Skeletal muscle satellite cell (primary cell): ENCODE measurements around the gene SLC25A18.
A peak's percentile ranks its signal among the peaks of the same experiment; 100 is the strongest.

ENCODE experiments used
- H3K27me3 ChIP-seq: 2 replicates; pipeline ENCODE4 v1.7.0; 2013; ENCODE audit warnings: low read length; ENCODE audit not compliant: control insufficient read depth, insufficient read depth
- H3K36me3 ChIP-seq: 2 replicates; pipeline ENCODE4 v1.7.0; 2013; ENCODE audit warnings: mild to moderate bottlenecking, control low read depth, low read length; ENCODE audit not compliant: insufficient read depth
- H3K4me1 ChIP-seq: 2 replicates; pipeline ENCODE4 v1.7.0; 2013; ENCODE audit warnings: low read length; ENCODE audit not compliant: control insufficient read depth, insufficient read depth
- H3K4me2 ChIP-seq: 2 replicates; pipeline ENCODE4 v1.7.0; 2013; ENCODE audit warnings: mild to moderate bottlenecking, low read length
- H3K4me3 ChIP-seq: 2 replicates; pipeline ENCODE4 v1.7.0; 2013; ENCODE audit warnings: low read length
- H3K9ac ChIP-seq: 2 replicates; pipeline ENCODE4 v1.7.0; 2013; ENCODE audit warnings: mild to moderate bottlenecking, low read depth, low read length, moderate library complexity
- H3K9me3 ChIP-seq: replicated peaks from 2 replicates; pipeline ENCODE4 v1.7.0; 2013; ENCODE audit warnings: mild to moderate bottlenecking, control low read depth, low read length

Gene SLC25A18

GRCh38 chr22:17587629-17588028 is 24.3 kb downstream of the SLC25A18 start:
- H3K4me3 ChIP-seq: no peak overlapping the region
- no peak overlapping the region for H3K4me2 ChIP-seq
- no peaks in the 10 kb centered on the region for H3K9me3 ChIP-seq
- no peaks in the 10 kb centered on the region for H3K27me3 ChIP-seq
- H3K9ac ChIP-seq: no peak overlapping the region
- peaks cover 32% of the 10 kb centered on the region for H3K36me3 ChIP-seq
- H3K4me1 ChIP-seq: no peaks in the 10 kb centered on the region

- H3K36me3 ChIP-seq: peaks cover 39% of the 10 kb centered on the region
- H3K9me3 ChIP-seq: no peaks in the 10 kb centered on the region
- H3K4me1 ChIP-seq: no peaks in the 10 kb centered on the region
- H3K4me3 ChIP-seq: no peak overlapping the region
- H3K4me2 ChIP-seq: no peak overlapping the region
- H3K27me3 ChIP-seq: no peaks in the 10 kb centered on the region
- H3K9ac ChIP-seq: no peak overlapping the region
Measured at GRCh38 chr22:17588606-17589005, 25.3 kb downstream of the SLC25A18 start.

DNA sequence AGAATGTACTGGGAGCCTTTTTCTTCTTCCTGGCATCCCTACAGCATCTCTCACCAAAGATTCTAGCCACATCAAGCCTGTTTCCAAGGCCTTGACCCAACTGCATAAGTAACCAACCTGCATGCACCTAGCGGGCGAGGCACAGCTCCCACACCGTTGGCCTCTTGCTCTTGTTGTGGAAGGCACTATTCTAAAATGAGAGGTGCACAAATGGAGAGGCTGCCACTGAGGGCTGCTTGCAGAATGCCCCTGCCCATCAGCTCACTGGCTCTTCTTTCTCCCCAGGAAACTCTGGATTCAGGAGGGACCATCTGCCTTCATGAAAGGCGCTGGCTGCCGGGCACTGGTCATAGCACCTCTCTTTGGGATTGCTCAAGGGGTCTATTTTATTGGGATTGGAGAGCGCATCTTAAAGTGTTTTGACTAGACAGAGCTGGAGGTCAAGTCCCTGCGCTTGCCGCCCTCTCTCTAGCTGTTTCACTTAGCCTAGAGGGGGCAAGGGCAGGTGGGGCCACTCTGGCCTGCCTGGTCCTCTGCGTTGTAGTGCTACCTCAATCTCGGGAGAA is 26.6 kb downstream of the SLC25A18 start:
- H3K36me3 ChIP-seq: peaks cover 52% of the 10 kb centered on the region

GRCh38 chr22:17590586-17590985 is 27.3 kb downstream of the SLC25A18 start:
- Histone ChIP-seq H3K4me3 (no peak overlapping the region), H3K9me3 (no peaks in the 10 kb centered on the region), H3K9ac (no peak overlapping the region), H3K4me2 (no peak overlapping the region), H3K27me3 (no peaks in the 10 kb centered on the region), H3K4me1 (no peaks in the 10 kb centered on the region), H3K36me3 (peaks cover 56% of the 10 kb centered on the region)

More for the DNA sequence above, 26.6 kb downstream of the SLC25A18 start:
- Histone ChIP-seq H3K27me3 (no peaks in the 10 kb centered on the region), H3K4me2 (no peak overlapping the region), H3K9me3 (no peaks in the 10 kb centered on the region), H3K4me3 (no peak overlapping the region), H3K4me1 (no peaks in the 10 kb centered on the region), H3K9ac (no peak overlapping the region)

DNA sequence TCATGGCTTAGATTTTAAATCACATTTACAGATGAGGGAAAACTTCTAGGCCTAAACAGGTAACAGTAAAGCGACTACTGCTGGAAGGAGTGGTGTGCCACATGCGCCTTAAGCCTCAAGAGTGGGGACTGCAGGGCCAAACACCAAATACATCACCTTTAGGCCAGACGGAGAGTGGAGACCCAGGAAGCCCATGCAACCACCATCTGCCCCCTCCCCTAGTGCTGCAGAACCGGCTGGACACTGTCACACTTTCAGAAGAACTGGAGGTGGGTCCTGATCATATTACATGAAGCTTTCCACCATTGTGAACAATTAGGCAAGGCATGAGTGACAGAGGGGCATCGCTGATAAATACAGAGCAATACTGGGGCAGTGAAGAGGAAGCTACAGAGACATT is 28.9 kb downstream of the SLC25A18 start:
- no peak overlapping the region for H3K9ac ChIP-seq
- H3K36me3 ChIP-seq: peaks cover 68% of the 10 kb centered on the region
- H3K4me1 ChIP-seq: peaks cover 2% of the 10 kb centered on the region
- H3K4me3 ChIP-seq: no peak overlapping the region
- no peaks in the 10 kb centered on the region for H3K9me3 ChIP-seq
- H3K4me2 ChIP-seq: no peak overlapping the region
- no peaks in the 10 kb centered on the region for H3K27me3 ChIP-seq

DNA sequence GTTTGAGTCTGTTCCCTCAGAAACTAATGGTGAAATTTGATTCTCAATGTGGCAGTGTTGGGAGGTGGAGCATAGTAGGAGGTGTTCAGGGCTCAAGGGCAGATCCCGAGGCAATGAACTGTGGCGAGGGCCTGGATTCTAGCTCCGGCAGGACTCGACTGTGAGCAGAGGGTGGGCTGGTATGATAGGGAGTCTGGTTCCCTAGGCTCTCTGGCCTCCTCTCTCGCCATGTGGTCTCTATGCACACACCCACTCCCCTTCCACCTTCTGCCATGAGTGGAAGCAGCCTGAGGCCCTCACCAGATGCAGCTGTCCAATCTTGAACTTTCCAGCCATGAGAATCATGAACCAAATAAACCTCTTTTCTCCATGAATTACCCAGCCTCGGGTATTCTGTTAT is 32.9 kb downstream of the SLC25A18 start:
- H3K4me2 ChIP-seq: no peak overlapping the region
- no peak overlapping the region for H3K9ac ChIP-seq
- H3K4me3 ChIP-seq: no peak overlapping the region
- peaks cover 84% of the 10 kb centered on the region for H3K36me3 ChIP-seq
- peaks cover 8% of the 10 kb centered on the region for H3K4me1 ChIP-seq
- no peaks in the 10 kb centered on the region for H3K9me3 ChIP-seq
- no peaks in the 10 kb centered on the region for H3K27me3 ChIP-seq

- Histone ChIP-seq H3K36me3 (peaks cover 76% of the 10 kb centered on the region), H3K4me1 (peaks cover 8% of the 10 kb centered on the region), H3K9me3 (no peaks in the 10 kb centered on the region), H3K27me3 (no peaks in the 10 kb centered on the region), H3K4me3 (no peak overlapping the region), H3K9ac (peak overlapping the region; percentile 45), H3K4me2 (no peak overlapping the region)
Measured at GRCh38 chr22:17597217-17597616, 33.9 kb downstream of the SLC25A18 start.

DNA sequence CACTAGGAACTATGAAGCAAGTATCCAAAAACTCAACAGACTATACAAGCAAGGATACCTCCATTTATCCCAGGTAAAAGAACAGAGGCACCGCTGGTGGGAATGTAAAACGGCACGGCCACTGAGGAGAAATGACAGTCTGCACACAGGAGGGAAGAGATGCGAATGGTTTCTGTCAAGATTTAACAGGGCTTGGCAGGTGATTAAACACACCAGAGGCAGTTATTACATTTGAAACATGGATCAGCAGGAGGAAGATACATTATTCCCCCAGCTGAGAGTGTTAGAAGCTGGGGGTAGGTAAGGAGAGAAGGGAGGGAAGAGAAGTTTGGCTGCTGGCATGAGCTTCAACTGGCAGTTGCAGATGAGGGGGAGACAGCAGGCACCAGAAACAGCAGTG is 35.0 kb downstream of the SLC25A18 start:
- peaks cover 8% of the 10 kb centered on the region for H3K4me1 ChIP-seq
- H3K9ac ChIP-seq: no peak overlapping the region
- H3K27me3 ChIP-seq: no peaks in the 10 kb centered on the region
- H3K4me2 ChIP-seq: no peak overlapping the region
- no peaks in the 10 kb centered on the region for H3K9me3 ChIP-seq
- peaks cover 70% of the 10 kb centered on the region for H3K36me3 ChIP-seq
- no peak overlapping the region for H3K4me3 ChIP-seq

DNA sequence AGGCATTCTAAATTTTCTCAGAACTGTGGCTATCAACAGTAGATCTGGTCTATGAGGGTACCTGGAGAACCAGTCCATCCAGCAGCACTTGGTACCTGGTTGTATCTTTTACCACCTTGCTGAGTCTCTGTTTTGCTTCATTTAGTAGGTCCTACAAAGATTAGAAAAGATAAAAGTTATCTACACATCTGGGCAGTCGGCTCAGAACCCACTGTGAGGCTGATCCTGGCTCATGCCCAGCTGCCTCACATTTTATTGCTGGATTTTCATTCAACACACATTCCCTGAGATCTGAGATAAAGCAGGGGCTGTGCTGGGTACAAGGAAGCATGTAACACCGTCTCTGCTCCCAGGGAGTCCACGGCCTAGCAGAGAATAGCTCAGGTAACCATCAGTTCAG is 37.7 kb downstream of the SLC25A18 start:
- no peak overlapping the region for H3K9ac ChIP-seq
- H3K9me3 ChIP-seq: no peaks in the 10 kb centered on the region
- H3K36me3 ChIP-seq: peaks cover 60% of the 10 kb centered on the region
- H3K4me3 ChIP-seq: no peak overlapping the region
- peaks cover 8% of the 10 kb centered on the region for H3K4me1 ChIP-seq
- H3K4me2 ChIP-seq: no peak overlapping the region
- H3K27me3 ChIP-seq: no peaks in the 10 kb centered on the region

DNA sequence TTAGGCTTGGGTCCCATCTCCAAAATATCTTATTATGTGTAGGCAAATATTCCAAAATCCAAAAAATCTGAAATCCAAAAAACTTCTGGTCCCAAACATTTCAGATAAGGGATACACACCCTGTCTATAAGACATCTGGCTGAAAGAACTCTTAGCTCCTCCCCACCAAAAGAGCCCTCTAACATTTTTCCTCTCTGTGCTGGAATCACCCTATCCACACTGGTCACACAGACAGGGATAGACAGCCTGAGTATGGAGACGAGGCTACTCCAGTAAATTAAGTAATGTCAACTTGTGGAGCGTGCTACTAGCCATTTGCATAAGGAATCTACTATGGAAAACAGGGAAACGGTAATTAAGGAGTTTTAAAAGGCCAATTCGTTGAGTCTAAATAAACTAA is 40.4 kb downstream of the SLC25A18 start:
- Histone ChIP-seq H3K36me3 (peaks cover 49% of the 10 kb centered on the region), H3K9me3 (no peaks in the 10 kb centered on the region), H3K4me1 (no peaks in the 10 kb centered on the region), H3K27me3 (no peaks in the 10 kb centered on the region), H3K4me3 (no peak overlapping the region), H3K4me2 (no peak overlapping the region), H3K9ac (no peak overlapping the region)

- no peak overlapping the region for H3K4me3 ChIP-seq
- no peaks in the 10 kb centered on the region for H3K4me1 ChIP-seq
- peaks cover 47% of the 10 kb centered on the region for H3K36me3 ChIP-seq
- no peaks in the 10 kb centered on the region for H3K9me3 ChIP-seq
- no peak overlapping the region for H3K9ac ChIP-seq
- no peak overlapping the region for H3K4me2 ChIP-seq
- no peaks in the 10 kb centered on the region for H3K27me3 ChIP-seq
Measured at GRCh38 chr22:17606496-17606895, 43.2 kb downstream of the SLC25A18 start.

- no peaks in the 10 kb centered on the region for H3K9me3 ChIP-seq
- no peaks in the 10 kb centered on the region for H3K27me3 ChIP-seq
- no peak overlapping the region for H3K9ac ChIP-seq
- peaks cover 63% of the 10 kb centered on the region for H3K36me3 ChIP-seq
- no peaks in the 10 kb centered on the region for H3K4me1 ChIP-seq
- no peak overlapping the region for H3K4me2 ChIP-seq
- H3K4me3 ChIP-seq: no peak overlapping the region
Measured at GRCh38 chr22:17607891-17608521, 44.7 kb downstream of the SLC25A18 start.
